CD4-positive, alpha-beta T cell treated with Interleukin-21 for 1 hour (primary cell): Measurements from ENCODE around the gene MAGEE1.
A peak's percentile ranks its signal among the peaks of the same experiment; 100 is the strongest.

ENCODE experiments used
- DNase-seq: peaks from one replicate; pipeline ENCODE4 v3.0.0-alpha.2; 2020

The MAGEE1 gene

GRCh38 chrX:76427560-76428242, at the start of gene MAGEE1:
Gene MAGEE1 (plus strand): TSS chrX:76427710. CDS start chrX:76427931, 221 bp downstream.
- DNase-seq: peak; percentile 87

- DNase-seq: no peak
Measured at GRCh38 chrX:76398970-76399369, 28.5 kb upstream of the MAGEE1 start.

- no peak for DNase-seq
Measured at GRCh38 chrX:76407795-76408194, 19.7 kb upstream of the MAGEE1 start.

- DNase-seq: peak; percentile 6
Measured at GRCh38 chrX:76420237-76420636, 7.3 kb upstream of the MAGEE1 start.

GRCh38 chrX:76428243-76429130, 977 bp downstream of the MAGEE1 start:
- DNase-seq: peak; percentile 60

GRCh38 chrX:76433219-76433618, 5.7 kb downstream of the MAGEE1 start:
- DNase-seq: no peak

GRCh38 chrX:76434103-76434741, 6.7 kb downstream of the MAGEE1 start:
- DNase-seq: no peak

- DNase-seq: no peak
Measured at GRCh38 chrX:76439188-76439587, 11.7 kb downstream of the MAGEE1 start.

- DNase-seq: no peak
Measured at GRCh38 chrX:76453737-76454406, 26.4 kb downstream of the MAGEE1 start.

GRCh38 chrX:76454456-76454927, 27.0 kb downstream of the MAGEE1 start:
- peak; percentile 42 for DNase-seq

- DNase-seq: no peak
Measured at GRCh38 chrX:76477353-76477752, 49.8 kb downstream of the MAGEE1 start.
